Brain microvascular endothelial cell (primary cell): ENCODE measurements around the gene DENR.
A peak's percentile ranks its signal among the peaks of the same experiment; 100 is the strongest.

Experiments
- DNase-seq: peaks from one replicate; pipeline ENCODE4 v3.0.0-alpha.2; 2020
- H3K27ac ChIP-seq: fragments of 250-450 bp; sonication (Bioruptor Pico); 2 replicates; pipeline ENCODE4 v1.5.1; 2020; ENCODE audit warnings: mild to moderate bottlenecking, moderate library complexity
- H3K27me3 ChIP-seq: fragments of 250-450 bp; sonication (Bioruptor Pico); replicated peaks from 2 replicates; pipeline ENCODE4 v1.5.1; 2020; ENCODE audit warnings: mild to moderate bottlenecking
- H3K36me3 ChIP-seq: fragments of 250-450 bp; sonication (Bioruptor Pico); replicated peaks from 2 replicates; pipeline ENCODE4 v1.5.1; 2020; ENCODE audit warnings: mild to moderate bottlenecking
- H3K4me3 ChIP-seq: 2 replicates; pipeline ENCODE4 v1.5.1; 2011; ENCODE audit warnings: low read depth, mild to moderate bottlenecking, control low read depth, low read length, moderate library complexity
- CTCF ChIP-seq: IDR thresholded peaks from 2 replicates; pipeline ENCODE4 v1.5.1; 2011; ENCODE audit warnings: low read depth, mild to moderate bottlenecking, moderate library complexity, low read length, control low read depth, inconsistent platforms; ENCODE audit errors: missing control alignments
- in situ Hi-C: cut with HindIII; loops from 2 replicates; pipeline ENCODE4 v1.10.0; 2017; ENCODE audit warnings: low sequenced_read_pairs, low pct_ligation_motif_present

DENR gene

GRCh38 chr12:122721057-122721545 is 31.5 kb upstream of the DENR start:
- Histone ChIP-seq H3K27ac (peak overlapping the region; percentile 87), H3K27me3 (no peaks in the 10 kb centered on the region), H3K36me3 (no peaks in the 10 kb centered on the region), H3K4me3 (no peak overlapping the region)
- DNase-seq, result peak; percentile 69
- in situ Hi-C loops, result no loop called here
- no peak for TF ChIP-seq CTCF

- no peaks in the 10 kb centered on the region for H3K27me3 ChIP-seq
- in situ Hi-C loops, result no loop called here
- no peak for DNase-seq
- no peak overlapping the region for H3K27ac ChIP-seq
- no peak overlapping the region for H3K4me3 ChIP-seq
- no peaks in the 10 kb centered on the region for H3K36me3 ChIP-seq
- no peak for TF ChIP-seq CTCF
These were observed 30.2 kb upstream of the DENR start for GRCh38 chr12:122722387-122722786.

GRCh38 chr12:122724641-122725243 is 27.9 kb upstream of the DENR start:
- TF ChIP-seq CTCF, result no peak

GRCh38 chr12:122725452-122726079 is 27.1 kb upstream of the DENR start:
- no peaks in the 10 kb centered on the region for H3K36me3 ChIP-seq
- TF ChIP-seq CTCF, result no peak
- DNase-seq, result no peak
- in situ Hi-C loops, result no loop called here
- H3K4me3 ChIP-seq, result no peak overlapping the region
- no peak overlapping the region for H3K27ac ChIP-seq
- no peaks in the 10 kb centered on the region for H3K27me3 ChIP-seq

More at GRCh38 chr12:122724641-122725243, 27.9 kb upstream of the DENR start:
- no peaks in the 10 kb centered on the region for H3K27me3 ChIP-seq
- DNase-seq, result no peak
- in situ Hi-C loops, result no loop called here
- H3K36me3 ChIP-seq, result no peaks in the 10 kb centered on the region
- H3K4me3 ChIP-seq, result no peak overlapping the region
- H3K27ac ChIP-seq, result no peak overlapping the region

- no peaks in the 10 kb centered on the region for H3K27me3 ChIP-seq
- no peak for TF ChIP-seq CTCF
- DNase-seq, result no peak
- H3K4me3 ChIP-seq, result no peak overlapping the region
- in situ Hi-C loops, result no loop called here
- H3K27ac ChIP-seq, result no peak overlapping the region
- H3K36me3 ChIP-seq, result no peaks in the 10 kb centered on the region
These were observed 26.5 kb upstream of the DENR start for GRCh38 chr12:122726080-122726558.
